ENCODE measurements around the gene CBLN3.

DNA sequence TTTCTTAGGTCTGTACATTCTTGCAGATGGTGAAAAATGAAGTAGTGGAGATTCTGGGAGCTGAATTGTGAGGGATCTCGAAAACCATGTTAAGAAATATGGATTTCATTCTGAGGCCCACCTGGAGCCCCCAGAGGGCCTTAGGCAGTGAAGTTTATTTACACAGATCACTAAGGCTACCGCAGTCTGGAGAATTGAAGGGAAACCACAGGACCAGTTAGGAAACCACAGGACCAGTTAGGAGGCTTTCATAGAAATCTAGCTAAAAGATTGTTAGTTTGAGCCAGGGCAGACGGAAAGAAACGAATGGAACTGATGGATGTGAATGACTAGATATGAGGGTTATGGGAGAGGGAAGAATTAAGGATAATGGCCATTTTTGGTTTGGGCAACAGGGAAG, 7.2 kb downstream of the CBLN3 start:
- no peak for TF ChIP-seq RAD21 (IDR thresholded peaks at IDR 0.05; ENCODE audit: low read depth)
- no peak for TF ChIP-seq EP300 (IDR thresholded peaks at IDR 0.05; ENCODE audit: borderline replicate concordance)
